HPDE6-E6E7 (cell line): ENCODE results near the gene DPH2.

Experiments used
- DNase-seq: peaks from one replicate; pipeline ENCODE4 v3.0.0; 2011; ENCODE audit warnings: missing footprints; ENCODE audit errors: extremely low spot score

DPH2 gene

GRCh38 chr1:43945674-43946235, 24.1 kb upstream of the DPH2 start:
- no peak for DNase-seq

- peak; percentile 94 for DNase-seq
Measured at GRCh38 chr1:43946236-43947060, 23.4 kb upstream of the DPH2 start, which contains the start of gene IPO13. TSS of gene IPO13 (plus strand) at chr1:43946950. CDS start at chr1:43947601, 651 bp downstream.

GRCh38 chr1:43947061-43947873, 22.5 kb upstream of the DPH2 start:
- DNase-seq: no peak

GRCh38 chr1:43947874-43948437, 21.9 kb upstream of the DPH2 start:
- no peak for DNase-seq

GRCh38 chr1:43949678-43950077, 20.1 kb upstream of the DPH2 start:
- DNase-seq: no peak

GRCh38 chr1:43951021-43951985, 18.5 kb upstream of the DPH2 start:
- no peak for DNase-seq

- DNase-seq: no peak
Measured at GRCh38 chr1:43952731-43953346, 17.0 kb upstream of the DPH2 start.

GRCh38 chr1:43953361-43953760, 16.4 kb upstream of the DPH2 start:
- no peak for DNase-seq

GRCh38 chr1:43954036-43954435, 15.8 kb upstream of the DPH2 start:
- no peak for DNase-seq

- no peak for DNase-seq
Measured at GRCh38 chr1:43956234-43956633, 13.6 kb upstream of the DPH2 start.

GRCh38 chr1:43957407-43958040, 12.3 kb upstream of the DPH2 start:
- no peak for DNase-seq

- DNase-seq: no peak
Measured at GRCh38 chr1:43958351-43959255, 11.2 kb upstream of the DPH2 start.

GRCh38 chr1:43960798-43961197, 9.0 kb upstream of the DPH2 start:
- DNase-seq: no peak

GRCh38 chr1:43961692-43962091, 8.1 kb upstream of the DPH2 start:
- no peak for DNase-seq

GRCh38 chr1:43962324-43962723, 7.5 kb upstream of the DPH2 start:
- DNase-seq: no peak

- DNase-seq: no peak
Measured at GRCh38 chr1:43963006-43963405, 6.8 kb upstream of the DPH2 start.

GRCh38 chr1:43963890-43964289, 5.9 kb upstream of the DPH2 start:
- DNase-seq: no peak

- no peak for DNase-seq
Measured at GRCh38 chr1:43965316-43965715, 4.5 kb upstream of the DPH2 start.

- no peak for DNase-seq
Measured at GRCh38 chr1:43968348-43968948, 1.4 kb upstream of the DPH2 start.
